HepG2 (cell line): Measurements from ENCODE around the gene RBBP8. TPM values are rescaled to one million over a fixed set of nuclear protein-coding genes. Genes with fewer than 3 reads are reported as not detected.

Experiments
- ARNTL ChIP-seq: sonication (generic); formaldehyde crosslinking; IDR thresholded peaks from 2 replicates; pipeline ENCODE4 v1.4.0; 2020; ENCODE audit warnings: mild to moderate bottlenecking, missing genetic modification reagents
- ATF1 ChIP-seq: IDR thresholded peaks from 2 replicates; pipeline ENCODE4 v1.6.1; 2016; ENCODE audit warnings: mild to moderate bottlenecking, control low read depth
- CREBL2 ChIP-seq: sonication (generic); formaldehyde crosslinking; IDR thresholded peaks from 2 replicates; pipeline ENCODE4 v1.8.1; 2023; ENCODE audit warnings: missing genetic modification reagents, mild to moderate bottlenecking, borderline replicate concordance
- GFI1 ChIP-seq: sonication (generic); formaldehyde crosslinking; IDR thresholded peaks from 2 replicates; pipeline ENCODE4 v1.5.0; 2020; ENCODE audit warnings: missing genetic modification reagents, mild to moderate bottlenecking, borderline replicate concordance
- HOXA3 ChIP-seq: sonication (generic); formaldehyde crosslinking; IDR thresholded peaks from 2 replicates; pipeline ENCODE4 v1.5.0; 2020; ENCODE audit warnings: missing genetic modification reagents
- ISL2 ChIP-seq: sonication (generic); formaldehyde crosslinking; IDR thresholded peaks from 2 replicates; pipeline ENCODE4 v1.5.0; 2020; ENCODE audit warnings: missing genetic modification reagents
- MEF2D ChIP-seq: sonication (generic); formaldehyde crosslinking; IDR thresholded peaks from 2 replicates; pipeline ENCODE4 v1.5.1; 2020; ENCODE audit warnings: mild to moderate bottlenecking, missing genetic modification reagents
- MLX ChIP-seq: IDR thresholded peaks from 2 replicates; pipeline ENCODE4 v1.6.1; 2016
- MNT ChIP-seq: fragments of 450-650 bp; IDR thresholded peaks from 2 replicates; pipeline ENCODE4 v1.6.1; 2016
- MXD1 ChIP-seq: sonication (generic); formaldehyde crosslinking; IDR thresholded peaks from 2 replicates; pipeline ENCODE4 v1.4.0; 2020; ENCODE audit warnings: mild to moderate bottlenecking, missing genetic modification reagents
- NFYB ChIP-seq: sonication (generic); formaldehyde crosslinking; IDR thresholded peaks from 2 replicates; pipeline ENCODE4 v1.4.0; 2020; ENCODE audit warnings: missing genetic modification reagents
- NR0B2 ChIP-seq: sonication (generic); formaldehyde crosslinking; IDR thresholded peaks from 2 replicates; pipeline ENCODE4 v1.4.0; 2020; ENCODE audit warnings: mild to moderate bottlenecking, missing genetic modification reagents
- THAP7 ChIP-seq: sonication (generic); formaldehyde crosslinking; IDR thresholded peaks from 2 replicates; pipeline ENCODE4 v1.8.1; 2023; ENCODE audit warnings: mild to moderate bottlenecking, missing genetic modification reagents
- XRCC5 ChIP-seq: fragments of 200-400 bp; formaldehyde crosslinking; optimal IDR thresholded peaks from 2 replicates; pipeline ENCODE3; 2017; ENCODE audit warnings: mild to moderate bottlenecking, low read length
- ZKSCAN1 ChIP-seq: fragments of 150-350 bp; IDR thresholded peaks from 2 replicates; pipeline ENCODE4 v1.6.1; 2014; ENCODE audit warnings: low read length
- ZMYM4 ChIP-seq: sonication (generic); formaldehyde crosslinking; IDR thresholded peaks from 2 replicates; pipeline ENCODE4 v1.8.1; 2023; ENCODE audit warnings: mild to moderate bottlenecking, missing genetic modification reagents
- ZNF558 ChIP-seq: sonication (generic); formaldehyde crosslinking; IDR thresholded peaks from 2 replicates; pipeline ENCODE4 v1.9.0; 2022; ENCODE audit warnings: mild to moderate bottlenecking, missing genetic modification reagents, borderline replicate concordance
- ZNF589 ChIP-seq: sonication (generic); formaldehyde crosslinking; conservative IDR thresholded peaks from 2 replicates; pipeline ENCODE4 v1.8.0; 2022; ENCODE audit warnings: mild to moderate bottlenecking, moderate library complexity, missing genetic modification reagents
- ZNF597 ChIP-seq: sonication (generic); formaldehyde crosslinking; IDR thresholded peaks from 2 replicates; pipeline ENCODE4 v1.5.0; 2020; ENCODE audit warnings: missing genetic modification reagents
- ZNF672 ChIP-seq: sonication (generic); formaldehyde crosslinking; IDR thresholded peaks from 2 replicates; pipeline ENCODE4 v1.8.1; 2022; ENCODE audit warnings: missing genetic modification reagents
- ZNF770 ChIP-seq: sonication (generic); formaldehyde crosslinking; IDR thresholded peaks from 2 replicates; pipeline ENCODE4 v1.5.0; 2020; ENCODE audit warnings: mild to moderate bottlenecking, missing genetic modification reagents
- ZNF784 ChIP-seq: sonication (generic); formaldehyde crosslinking; IDR thresholded peaks from 2 replicates; pipeline ENCODE4 v1.5.1; 2020; ENCODE audit warnings: missing genetic modification reagents, mild to moderate bottlenecking, borderline replicate concordance
- ZNF879 ChIP-seq: sonication (generic); formaldehyde crosslinking; IDR thresholded peaks from 2 replicates; pipeline ENCODE4 v1.8.1; 2023; ENCODE audit warnings: missing genetic modification reagents
- polyA plus RNA-seq, 8 experiments: library from polyadenylated mRNA; depleted of rRNA in 3 of 8; stranded (reverse) in 7 of 8; unstranded in 1 of 8; fragments of >200 nt; fragmentation: Illumina TruSeq in 4 of 8; extraction: Trizol in 4 of 8; gene quantifications; 2 replicates each; pipeline versions ENCODE4 v1.2.1 to v1.2.3, GENCODE V29; 2011 to 2016; ENCODE audit warnings: low read depth in 4 of 8, missing spikeins in 1 of 8, mixed read lengths in 1 of 8; ENCODE audit not compliant: insufficient read depth in 1 of 8
- total RNA-seq, 5 experiments: library from RNA; depleted of rRNA; stranded (reverse); fragments of >200 nt; fragmentation: Illumina TruSeq; extraction: Trizol; gene quantifications; 2 replicates each; pipeline ENCODE4 v1.2.3, GENCODE V29; 2016; ENCODE audit warnings: low read depth in 1 of 5

The RBBP8 gene
- total and polyA plus RNA-seq, 2 of the 13 experiments (the other 11 are each of a cell fraction or from before 2014, with no cell fraction given) = 14.2 to 47.4 TPM

- TF ChIP-seq ZKSCAN1 = no peak
- TF ChIP-seq ZNF558 (CRISPR knock-in tag) = 0 out of 2 replicates have a peak, but pooled peaks have one; percentile 7
- 0 out of 2 replicates have a peak, but pooled peaks have one; percentile 4 for TF ChIP-seq ZNF784 (CRISPR knock-in tag)
- TF ChIP-seq ZNF589 (CRISPR knock-in tag) = no peak
- no peak for TF ChIP-seq XRCC5
- TF ChIP-seq THAP7 (CRISPR knock-in tag) = peak; percentile 8; the same call in 1 of the 2 replicates
- TF ChIP-seq CREBL2 (CRISPR knock-in tag) = no peak
- TF ChIP-seq ATF1 (CRISPR knock-in tag) = no peak
- TF ChIP-seq ZNF770 (CRISPR knock-in tag) = no peak
- 0 out of 2 replicates have a peak, but pooled peaks have one; percentile 7 for TF ChIP-seq ZNF879
- TF ChIP-seq ZNF597 (CRISPR knock-in tag) = no peak
- 0 out of 2 replicates have a peak, but pooled peaks have one; percentile 11 for TF ChIP-seq GFI1
- TF ChIP-seq MLX (CRISPR knock-in tag) = no peak
- 0 out of 2 replicates have a peak, but pooled peaks have one; percentile 15 for TF ChIP-seq ARNTL (CRISPR knock-in tag)
- TF ChIP-seq ISL2 = no peak
- no peak for TF ChIP-seq MNT
- TF ChIP-seq NR0B2 (CRISPR knock-in tag) = no peak
- TF ChIP-seq MEF2D = no peak
- TF ChIP-seq ZMYM4 (CRISPR knock-in tag) = no peak
- 0 out of 2 replicates have a peak, but pooled peaks have one; percentile 6 for TF ChIP-seq MXD1 (CRISPR knock-in tag)
- no peak for TF ChIP-seq ZNF672 (CRISPR knock-in tag)
- TF ChIP-seq HOXA3 (CRISPR knock-in tag) = no peak
- TF ChIP-seq NFYB (CRISPR knock-in tag) = no peak
These were observed 867 bp downstream of the RBBP8 start (continued) for GRCh38 chr18:22933966-22934423.
